ENCODE data around the gene PITHD1.

- TF ChIP-seq ZFP3 (CRISPR knock-in tag; IDR thresholded peaks at IDR 0.05) (no peak), ZFP30 (CRISPR knock-in tag; IDR thresholded peaks at IDR 0.05) (no peak), ISL1 (CRISPR knock-in tag; IDR thresholded peaks at IDR 0.05) (no peak), SNAI2 (CRISPR knock-in tag; IDR thresholded peaks at IDR 0.05) (no peak), RARB (CRISPR knock-in tag; IDR thresholded peaks at IDR 0.05) (no peak)
Measured at GRCh38 chr1:23741609-23742008, 36.6 kb upstream of the PITHD1 start.

Data from SK-N-SH treated with all-trans-retinoic acid at 6 μM for 48 hours (cell line).